Testis (tissue), 2 donors: ENCODE data around the gene SRPK1.

Experiments
- CTCF ChIP-seq, 3 experiments: fragments of 450-650 bp in 2 of 3; fragments of 200-600 bp in 1 of 3; sonication (generic) in 1 of 3; IDR thresholded peaks; one replicate each; pipeline ENCODE4 v1.5.1; 2016 to 2019; ENCODE audit warnings: antibody characterized with exemption in 3 of 3, mild to moderate bottlenecking in 2 of 3, moderate library complexity in 1 of 3
- POLR2A ChIP-seq: fragments of 450-650 bp; IDR thresholded peaks from one replicate; pipeline ENCODE4 v1.6.1; 2017; ENCODE audit warnings: antibody characterized with exemption, mild to moderate bottlenecking, moderate library complexity

DNA sequence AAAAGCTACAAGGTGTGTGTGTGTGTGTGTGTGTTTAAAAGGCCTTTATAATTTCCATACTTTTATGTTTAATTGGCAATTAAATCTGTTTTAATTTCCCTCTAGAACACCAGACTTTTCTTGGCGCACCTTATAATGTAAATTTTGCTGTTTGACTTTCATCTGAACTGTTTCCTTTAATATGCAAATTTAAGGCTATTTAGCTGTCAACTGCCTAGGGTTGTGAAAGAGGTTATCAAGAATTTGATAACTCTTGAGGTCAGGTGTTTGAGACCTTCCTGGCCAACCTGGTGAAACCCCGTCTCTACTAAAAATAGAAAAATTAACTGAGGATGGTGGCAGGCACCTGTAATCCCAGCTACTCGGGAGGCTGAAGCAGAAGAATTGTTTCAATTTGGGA lies 119.8 kb downstream of the SRPK1 start:
- TF ChIP-seq CTCF (IDR thresholded peaks at IDR 0.05) (no peak), POLR2A (no peak)
